ENCODE measurements around the gene NUDT2.

DNA sequence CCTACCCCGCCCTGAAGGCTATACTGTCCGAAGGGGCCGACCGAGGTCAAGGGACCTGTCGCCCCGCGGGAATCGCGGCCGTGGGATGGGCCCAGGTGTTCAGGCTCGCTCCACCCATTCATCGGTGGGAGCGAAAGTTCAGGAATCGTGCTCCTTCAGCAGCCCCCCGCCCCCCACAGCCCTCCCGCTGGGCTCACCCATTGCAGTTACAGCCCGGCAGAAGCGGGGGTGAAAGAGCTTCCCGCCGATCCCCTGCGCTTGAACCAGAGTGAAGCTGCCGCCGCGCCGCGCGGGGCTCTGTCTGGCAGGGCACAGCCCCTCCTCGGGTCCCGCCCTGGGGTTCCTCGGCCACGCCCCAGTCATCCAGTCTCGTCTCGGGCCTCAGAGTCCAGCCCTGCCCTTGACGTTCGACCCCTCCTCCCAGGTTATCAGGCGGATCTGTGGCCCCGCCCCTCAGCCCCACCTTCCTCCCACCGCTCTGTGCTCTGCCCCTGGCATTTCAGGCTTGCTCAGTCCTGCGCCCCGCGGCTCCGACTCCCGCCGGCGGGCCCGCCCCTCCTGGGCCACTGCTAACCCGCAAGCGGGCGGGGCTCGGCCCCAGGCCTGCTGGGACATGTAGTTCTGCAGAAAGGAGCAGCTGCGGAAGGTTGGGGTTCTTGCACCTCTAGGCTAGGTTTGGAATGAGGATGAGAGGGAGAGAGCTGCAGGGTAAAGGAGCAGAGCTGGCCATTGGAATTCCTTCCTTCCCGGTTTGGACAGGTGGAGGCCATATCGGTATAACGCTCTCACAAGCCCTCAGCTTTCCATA, 47.4 kb downstream of the NUDT2 start, which contains the start of gene MYORG:
- TF ChIP-seq, protein P1, sequence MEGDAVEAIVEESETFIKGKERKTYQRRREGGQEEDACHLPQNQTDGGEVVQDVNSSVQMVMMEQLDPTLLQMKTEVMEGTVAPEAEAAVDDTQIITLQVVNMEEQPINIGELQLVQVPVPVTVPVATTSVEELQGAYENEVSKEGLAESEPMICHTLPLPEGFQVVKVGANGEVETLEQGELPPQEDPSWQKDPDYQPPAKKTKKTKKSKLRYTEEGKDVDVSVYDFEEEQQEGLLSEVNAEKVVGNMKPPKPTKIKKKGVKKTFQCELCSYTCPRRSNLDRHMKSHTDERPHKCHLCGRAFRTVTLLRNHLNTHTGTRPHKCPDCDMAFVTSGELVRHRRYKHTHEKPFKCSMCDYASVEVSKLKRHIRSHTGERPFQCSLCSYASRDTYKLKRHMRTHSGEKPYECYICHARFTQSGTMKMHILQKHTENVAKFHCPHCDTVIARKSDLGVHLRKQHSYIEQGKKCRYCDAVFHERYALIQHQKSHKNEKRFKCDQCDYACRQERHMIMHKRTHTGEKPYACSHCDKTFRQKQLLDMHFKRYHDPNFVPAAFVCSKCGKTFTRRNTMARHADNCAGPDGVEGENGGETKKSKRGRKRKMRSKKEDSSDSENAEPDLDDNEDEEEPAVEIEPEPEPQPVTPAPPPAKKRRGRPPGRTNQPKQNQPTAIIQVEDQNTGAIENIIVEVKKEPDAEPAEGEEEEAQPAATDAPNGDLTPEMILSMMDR (conservative IDR thresholded peaks at IDR 0.05; ENCODE audit: low read length), result no peak
- TF ChIP-seq EZH2phosphoT487 (IDR thresholded peaks at IDR 0.05; ENCODE audit: borderline replicate concordance, low read depth, low read length), result no peak
